ENCODE measurements around the gene S100A13. TPM values are rescaled to one million over a fixed set of nuclear protein-coding genes. Genes with fewer than 3 reads are reported as not detected.

The S100A13 gene
- total RNA-seq, 1 experiment from 2014 or later, result 55.0 TPM

GRCh38 chr1:153585006-153585405 is 42.3 kb downstream of the S100A13 start:
- Histone ChIP-seq H4K5ac (ENCODE audit: insufficient read length, low read depth, low read length) (no peak overlapping the region), H3K4me2 (ENCODE audit: insufficient read depth, insufficient read length, low read length) (no peak overlapping the region), H4K8ac (replicated peaks; ENCODE audit: insufficient read length, low read depth, low read length) (no peak overlapping the region), H3K9ac (ENCODE audit: extremely low read depth, insufficient read length, low read length) (no peak overlapping the region), H3K23ac (ENCODE audit: insufficient read length, low read depth, low read length) (no peak overlapping the region), H3K4me1 (ENCODE audit: insufficient read depth, low read length) (no peaks in the 10 kb centered on the region; the same call in 1 of the 2 replicates), H3T11ph (ENCODE audit: low read length) (no peak overlapping the region), H2BK15ac (ENCODE audit: low read depth, low read length) (no peak overlapping the region), H2BK120ac (ENCODE audit: low read depth, low read length, poor library complexity, severe bottlenecking) (no peak overlapping the region), H3K56ac (ENCODE audit: insufficient read length, low read depth, low read length) (no peak overlapping the region), H3K9me3 (ENCODE audit: control insufficient read depth, low read depth, low read length) (no peaks in the 10 kb centered on the region), H4K91ac (ENCODE audit: insufficient read length, low read depth, low read length) (no peak overlapping the region), H3K79me1 (ENCODE audit: insufficient read depth, low read depth, low read length, poor library complexity, severe bottlenecking) (no peaks in the 10 kb centered on the region), H3K4ac (ENCODE audit: low read depth, low read length) (no peak overlapping the region), H3K14ac (ENCODE audit: insufficient read depth, low read length) (no peak overlapping the region), H3K27ac (ENCODE audit: insufficient read length, low read depth, low read length) (no peak overlapping the region), H2BK20ac (ENCODE audit: low read depth, low read length, poor library complexity, severe bottlenecking) (no peak overlapping the region), H2BK12ac (ENCODE audit: insufficient read length, low read depth, low read length) (no peak overlapping the region), H2AK5ac (ENCODE audit: insufficient read length, low read length) (no peak overlapping the region), H4K20me1 (ENCODE audit: control insufficient read depth, insufficient read depth, insufficient read length) (no peaks in the 10 kb centered on the region), H2BK5ac (ENCODE audit: insufficient read length, low read length) (no peak overlapping the region), H3K18ac (ENCODE audit: insufficient read length, low read depth, low read length) (no peak overlapping the region), H3K79me2 (ENCODE audit: insufficient read depth, low read length) (no peaks in the 10 kb centered on the region), H2AFZ (ENCODE audit: low read length) (no peak overlapping the region), H3K23me2 (ENCODE audit: insufficient read length, low read depth, low read length, poor library complexity, severe bottlenecking) (no peaks in the 10 kb centered on the region), H3K27me3 (ENCODE audit: insufficient read depth, low read length) (no peaks in the 10 kb centered on the region)
- Mint-ChIP-seq H3K36me3 (ENCODE audit: insufficient read depth in 1 of 3, low read depth in 3 of 3) (no peaks in the 10 kb centered on the region), H3K27ac (no peak overlapping the region), H3K9me3 (no peaks in the 10 kb centered on the region), H3K27me3 (ENCODE audit: low read depth) (no peaks in the 10 kb centered on the region; the same call in 1 of the 2 replicates), H3K4me3 (no peak overlapping the region), H3K4me1 (peaks cover 9 to 16% of the 10 kb centered on the region in 2 experiments; a peak in 3 of 4 replicates)
- no peak for DNase-seq
- TF ChIP-seq CTCF (conservative IDR thresholded peaks at IDR 0.05), result no peak
- WGBS (ENCODE audit: extremely low coverage, insufficient read length, low lambda C conversion rate), result no CpG with 5 or more reads among the region's 1 CpG

Measured in H9 (cell line).